ENCODE measurements around the gene ATP9B. TPM values are rescaled to one million over a fixed set of nuclear protein-coding genes. Genes with fewer than 3 reads are reported as not detected.

Gene ATP9B
- total RNA-seq, 1 donor from 2014 or later = 34.1 TPM

- peaks cover 6% of the 10 kb centered on the region for H3K27me3 Mint-ChIP-seq
- TF ChIP-seq CTCF (conservative IDR thresholded peaks at IDR 0.05) = no peak
- H3K4me1 Mint-ChIP-seq (ENCODE audit: unreplicated experiment) = peaks cover 15% of the 10 kb centered on the region
- no peak for DNase-seq (ENCODE audit: extremely low spot score, unreplicated experiment)
- no peaks in the 10 kb centered on the region for H3K9me3 Mint-ChIP-seq
- no peak overlapping the region for H3K4me3 Mint-ChIP-seq
- H3K36me3 Mint-ChIP-seq = no peaks in the 10 kb centered on the region
- peak overlapping the region; percentile 17 for H3K27ac Mint-ChIP-seq
Observed at GRCh38 chr18:79424880-79425568, 355.8 kb downstream of the ATP9B start.

- no peak for TF ChIP-seq CTCF (conservative IDR thresholded peaks at IDR 0.05)
- peaks cover 14% of the 10 kb centered on the region for H3K4me1 Mint-ChIP-seq (ENCODE audit: unreplicated experiment)
- no peak for DNase-seq (ENCODE audit: extremely low spot score, unreplicated experiment)
- H3K9me3 Mint-ChIP-seq = no peaks in the 10 kb centered on the region
- no peaks in the 10 kb centered on the region for H3K36me3 Mint-ChIP-seq
- peaks cover 6% of the 10 kb centered on the region for H3K27me3 Mint-ChIP-seq
- no peak overlapping the region for H3K27ac Mint-ChIP-seq
- no peak overlapping the region for H3K4me3 Mint-ChIP-seq
Observed at GRCh38 chr18:79425569-79425886, 356.3 kb downstream of the ATP9B start.

GRCh38 chr18:79426376-79427300, 357.4 kb downstream of the ATP9B start:
- Mint-ChIP-seq H3K27ac (no peak overlapping the region), H3K4me1 (ENCODE audit: unreplicated experiment) (peaks cover 14% of the 10 kb centered on the region), H3K4me3 (no peak overlapping the region), H3K27me3 (peaks cover 6% of the 10 kb centered on the region), H3K36me3 (no peaks in the 10 kb centered on the region), H3K9me3 (no peaks in the 10 kb centered on the region)
- no peak for DNase-seq (ENCODE audit: extremely low spot score, unreplicated experiment)
- no peak for TF ChIP-seq CTCF (conservative IDR thresholded peaks at IDR 0.05)

- no peak for TF ChIP-seq CTCF (conservative IDR thresholded peaks at IDR 0.05)
- peaks cover 6% of the 10 kb centered on the region for H3K27me3 Mint-ChIP-seq
- peaks cover 14% of the 10 kb centered on the region for H3K4me1 Mint-ChIP-seq (ENCODE audit: unreplicated experiment)
- H3K9me3 Mint-ChIP-seq = no peaks in the 10 kb centered on the region
- H3K27ac Mint-ChIP-seq = no peak overlapping the region
- no peak overlapping the region for H3K4me3 Mint-ChIP-seq
- H3K36me3 Mint-ChIP-seq = no peaks in the 10 kb centered on the region
- DNase-seq (ENCODE audit: extremely low spot score, unreplicated experiment) = no peak
Observed at GRCh38 chr18:79427368-79428225, 358.4 kb downstream of the ATP9B start.

Other genes with a start within 250 kb of the ATP9B start
- gene SALL3, start 89.6 kb upstream of the ATP9B start, total RNA-seq (ENCODE audit: low replicate concordance) = 0.21 and 14.6 TPM in 2 replicates